GM21737 (cell line): ENCODE measurements around the gene MRFAP1.
A peak's percentile ranks its signal among the peaks of the same experiment; 100 is the strongest.
"Not testable (repeated sequence)": the region's sequence is repeated elsewhere in the genome, so short reads cannot be mapped to it uniquely, and the experiment has no call there.

Source experiments
- ATAC-seq: cut with Tn5 transposase; IDR thresholded peaks from one replicate; pipeline ENCODE4 v1.9.1; 2021; ENCODE audit warnings: mild to moderate bottlenecking, moderate library complexity; ENCODE audit not compliant: unreplicated experiment

MRFAP1 gene

DNA sequence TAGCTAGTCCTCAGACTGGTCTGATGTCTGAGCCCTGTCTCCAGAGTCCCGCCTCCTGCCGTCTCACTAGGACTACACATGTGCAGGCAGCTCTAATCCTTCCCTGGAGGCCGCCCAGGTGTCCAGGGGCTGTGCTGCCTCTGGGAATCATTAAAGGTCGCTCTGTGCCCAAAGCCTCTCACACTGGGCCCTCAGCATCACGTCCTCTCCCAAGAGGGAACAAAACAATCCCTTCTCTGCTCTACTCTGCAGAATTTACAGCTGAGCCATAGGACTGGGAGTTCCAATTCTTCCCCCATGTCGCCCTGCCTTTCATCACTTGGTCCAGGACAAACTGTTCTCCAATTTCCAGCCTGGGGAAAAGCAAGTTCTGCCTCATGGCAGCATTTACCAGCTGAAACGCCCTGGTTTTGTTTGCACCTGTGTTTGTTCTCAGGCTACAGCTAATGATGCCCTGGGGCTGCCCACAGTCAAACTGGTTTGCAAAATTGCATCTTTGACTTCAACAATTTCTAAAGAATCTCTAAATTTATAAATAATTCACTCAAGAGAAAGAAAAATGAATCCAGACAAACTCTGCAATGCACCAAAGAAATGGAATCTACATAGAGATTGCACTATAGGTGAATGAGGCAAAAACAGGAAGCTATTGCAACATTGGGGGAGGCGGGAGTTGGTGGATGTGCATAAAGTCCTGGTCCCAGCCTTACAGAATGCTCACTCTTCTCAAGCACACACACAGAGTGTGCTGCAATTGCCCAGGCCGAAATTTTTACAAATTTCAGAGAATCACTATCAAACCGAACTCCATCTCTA is 7.2 kb upstream of the MRFAP1 start:
- ATAC-seq, result no peak

DNA sequence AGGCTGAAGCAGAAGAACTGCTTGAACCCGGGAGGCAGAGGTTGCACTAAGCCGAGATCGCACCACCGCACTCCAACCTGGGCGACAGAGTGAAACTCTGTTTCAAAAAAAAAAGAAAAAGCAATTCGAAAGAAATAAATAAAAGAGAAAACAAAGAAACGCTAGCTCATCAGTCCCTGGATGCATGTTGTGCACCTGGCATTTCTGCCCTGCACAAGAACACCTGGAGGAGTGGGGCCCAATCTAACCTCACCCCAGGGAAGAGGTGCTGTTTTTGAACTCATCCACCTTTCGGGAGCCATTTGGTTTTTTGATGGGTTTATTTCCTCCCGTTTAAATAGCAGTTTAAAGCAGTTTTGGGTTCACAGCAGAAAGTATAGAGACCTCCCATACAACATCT is 5.7 kb upstream of the MRFAP1 start:
- ATAC-seq, result no peak

DNA sequence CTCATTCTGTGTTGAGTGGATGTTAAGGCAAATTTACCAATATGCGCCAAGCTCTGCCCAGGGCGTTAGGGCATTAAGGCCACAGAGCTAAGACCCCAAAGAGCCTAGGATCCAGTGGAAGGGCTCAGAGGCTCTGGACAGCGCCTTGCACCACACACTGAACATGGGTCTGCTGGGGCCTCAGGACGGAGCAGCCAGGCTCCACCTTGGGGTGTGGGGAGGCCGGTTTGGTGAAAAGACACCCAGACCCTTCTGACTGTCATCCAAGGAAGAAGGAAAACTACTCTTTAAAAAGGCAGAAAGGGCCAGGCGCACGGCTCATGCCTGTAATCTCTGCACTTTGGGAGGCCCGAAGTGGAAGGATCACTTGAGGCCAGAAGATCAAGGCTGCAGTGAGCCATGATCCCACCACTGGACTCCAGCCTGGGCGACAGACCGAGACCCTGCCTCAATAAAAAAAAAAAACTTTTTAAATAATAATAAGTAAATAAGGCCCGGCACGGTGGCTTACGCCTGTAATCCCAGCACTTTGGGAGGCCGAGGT is 1.3 kb upstream of the MRFAP1 start:
- no peak for ATAC-seq

DNA sequence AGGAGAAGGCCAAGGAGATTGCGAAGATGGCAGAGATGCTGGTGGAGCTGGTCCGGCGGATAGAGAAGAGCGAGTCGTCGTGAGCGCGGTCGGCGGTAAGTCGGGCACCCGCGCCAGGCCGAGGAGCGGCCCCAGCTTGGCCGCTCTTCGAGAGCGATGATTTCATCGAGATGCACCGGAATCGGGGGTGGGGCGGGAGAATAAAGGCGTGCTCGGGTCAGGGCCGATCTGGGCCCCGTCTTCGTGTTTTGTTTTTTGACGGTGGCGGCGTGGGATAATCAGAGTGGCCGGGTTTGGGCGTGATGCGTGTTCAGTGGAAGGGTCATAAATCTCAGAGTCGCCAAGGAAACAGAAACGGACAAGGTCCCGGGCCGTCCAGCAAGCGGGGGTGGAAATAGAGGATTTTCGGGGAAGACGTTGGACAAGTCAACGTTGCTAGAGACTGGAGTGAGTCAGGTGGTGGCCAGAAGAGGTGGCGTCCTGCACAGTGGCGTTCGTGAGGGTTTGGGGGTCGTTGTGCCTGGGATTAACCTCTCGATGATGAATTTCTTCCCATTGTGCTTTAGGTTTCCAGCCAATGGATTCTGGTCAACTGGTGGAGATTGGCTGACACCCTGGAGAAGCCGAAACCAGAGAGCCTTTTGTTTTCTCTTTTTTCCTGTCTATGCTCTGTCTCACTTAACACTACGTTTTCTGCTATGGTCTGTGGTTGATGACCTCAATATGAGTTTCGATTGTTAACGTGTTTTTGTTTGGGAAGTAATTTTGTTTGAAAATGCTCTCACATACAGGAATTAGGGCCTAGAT is 882 bp downstream of the MRFAP1 start:
- ATAC-seq, result peak; percentile 23

DNA sequence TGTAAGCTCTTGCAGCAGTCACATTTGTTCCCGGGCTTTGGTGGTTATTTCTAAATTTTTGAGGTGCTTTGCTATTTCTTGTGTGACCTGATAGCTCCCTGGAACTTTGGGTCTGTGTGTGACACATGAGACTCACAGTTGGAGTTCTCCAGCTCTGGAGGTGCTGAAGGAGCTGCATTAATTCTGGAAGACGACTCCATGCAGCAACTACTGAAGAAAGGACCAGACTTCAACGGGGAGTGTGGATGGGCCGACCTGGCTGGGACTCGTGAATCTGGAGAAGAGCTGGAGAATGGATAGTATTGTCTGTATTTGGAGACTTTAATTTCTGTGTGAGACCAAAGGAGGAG is 1.5 kb downstream of the MRFAP1 start:
- ATAC-seq, result no peak

DNA sequence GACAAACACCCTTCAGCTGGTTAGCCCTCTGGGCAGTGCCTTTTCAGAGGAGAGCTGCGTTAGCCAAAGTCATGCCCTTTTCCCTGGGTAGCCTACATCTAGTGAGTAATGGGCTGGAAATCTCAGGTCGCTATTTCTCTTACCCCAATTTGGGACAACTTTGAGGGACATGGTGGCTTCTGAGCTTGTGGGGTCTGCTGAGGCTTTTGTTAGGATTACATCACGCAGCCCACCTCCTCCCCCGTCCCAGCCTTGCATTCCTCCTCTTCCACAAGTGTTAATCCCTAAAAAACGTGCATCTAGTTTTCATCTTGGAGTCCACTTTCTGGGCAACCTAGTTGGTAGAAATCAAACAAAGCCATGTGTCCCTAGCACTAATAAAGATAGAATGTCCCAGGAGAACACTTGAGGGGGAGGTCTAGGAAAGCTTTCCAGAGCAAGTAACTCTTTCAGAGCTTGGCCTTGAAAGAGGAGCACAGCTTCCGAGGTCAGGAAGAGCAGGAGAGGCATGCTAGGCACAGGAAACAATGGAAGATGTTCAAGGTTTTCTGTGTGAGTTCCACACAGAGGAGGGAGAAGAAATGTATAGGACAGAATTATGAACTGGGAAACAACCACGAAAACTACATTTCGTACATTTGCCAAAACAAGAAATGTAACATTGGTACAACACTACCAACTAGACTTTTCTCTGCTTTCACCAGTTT is 2.8 kb downstream of the MRFAP1 start:
- ATAC-seq, result no peak

DNA sequence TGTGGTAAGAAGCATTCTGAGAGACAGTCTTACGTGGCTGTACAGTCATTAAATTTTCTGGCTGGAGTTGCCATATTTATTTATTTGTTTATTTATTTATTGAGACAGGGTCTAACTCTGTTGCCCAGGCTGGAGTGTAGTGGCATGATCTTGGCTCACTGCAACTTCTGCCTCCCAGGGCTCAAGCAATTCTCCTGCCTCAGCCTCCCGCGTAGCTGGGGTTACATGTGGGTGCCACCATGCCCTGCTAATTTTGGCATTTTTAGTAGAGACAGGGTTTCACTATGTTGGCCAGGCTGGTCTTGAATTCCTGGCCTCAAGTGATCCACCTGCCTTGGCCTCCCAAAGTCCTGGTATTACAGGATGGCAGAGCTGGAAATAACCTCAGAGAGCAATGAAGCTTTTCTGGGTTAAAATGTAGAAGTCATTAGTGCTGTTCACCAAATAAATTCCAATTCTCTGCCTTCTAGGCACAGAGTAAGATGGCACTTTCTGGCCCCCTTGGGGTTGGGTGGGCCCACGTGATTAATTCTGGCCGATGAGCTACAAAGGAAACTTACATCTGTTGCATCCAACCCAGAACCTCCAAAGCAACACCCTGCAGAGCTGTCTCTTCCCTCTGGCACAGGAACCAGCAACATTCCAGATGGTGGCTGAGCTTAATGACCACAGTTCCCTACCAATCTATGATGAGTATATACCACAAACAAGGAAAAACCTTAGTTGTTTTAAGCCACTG is 4.5 kb downstream of the MRFAP1 start:
- ATAC-seq, result no peak

DNA sequence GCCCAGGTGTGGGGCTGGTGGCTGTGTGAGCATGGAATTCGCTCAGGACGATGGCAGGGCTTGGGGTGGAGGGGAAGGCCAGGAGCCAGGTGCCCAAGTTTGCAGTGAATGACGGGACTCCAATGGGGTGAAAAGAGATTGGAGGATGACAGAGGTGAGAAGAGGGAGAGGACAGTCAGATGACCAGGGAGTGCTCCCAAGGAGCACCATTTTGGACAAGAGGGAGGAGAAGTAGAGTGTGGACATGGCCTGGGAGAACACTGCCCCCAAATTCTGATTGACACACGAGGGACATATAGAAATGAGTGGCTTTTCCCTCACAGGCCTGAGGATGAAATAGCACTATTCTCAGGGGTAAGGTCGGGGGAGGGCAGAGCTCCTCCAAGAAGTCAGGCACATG is 6.7 kb downstream of the MRFAP1 start:
- no peak for ATAC-seq

DNA sequence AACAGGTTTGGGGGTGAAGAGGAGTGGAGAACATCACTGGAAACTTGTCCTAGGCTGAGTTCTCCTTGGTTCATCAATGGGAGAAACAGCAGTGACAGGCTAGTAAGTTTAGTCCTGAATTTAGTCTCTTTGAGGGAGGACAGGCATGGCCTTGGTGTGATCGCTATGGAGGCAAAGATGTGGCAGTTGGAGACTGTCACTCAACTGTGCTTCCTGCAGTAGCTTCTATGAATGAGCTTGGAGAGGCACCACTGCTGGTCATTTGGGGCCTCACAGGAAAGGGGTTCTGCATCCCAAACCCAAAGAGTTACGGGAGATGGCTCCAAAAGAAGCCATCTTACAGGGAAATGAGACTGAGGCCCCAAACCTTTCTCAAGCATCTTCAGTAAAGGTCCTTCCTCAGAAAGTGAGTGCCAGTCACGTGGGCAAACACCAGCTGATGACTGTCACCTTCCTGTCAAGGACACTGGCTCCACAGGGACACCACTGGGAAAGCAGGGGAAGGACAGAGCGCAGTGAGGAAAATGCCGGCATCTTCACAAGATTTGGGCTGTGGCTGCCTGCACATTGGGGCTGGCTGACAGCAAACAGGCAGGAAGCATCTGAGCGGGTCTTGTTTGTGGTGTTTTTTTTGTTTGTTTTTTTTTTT is 7.2 kb downstream of the MRFAP1 start:
- ATAC-seq, result no peak

DNA sequence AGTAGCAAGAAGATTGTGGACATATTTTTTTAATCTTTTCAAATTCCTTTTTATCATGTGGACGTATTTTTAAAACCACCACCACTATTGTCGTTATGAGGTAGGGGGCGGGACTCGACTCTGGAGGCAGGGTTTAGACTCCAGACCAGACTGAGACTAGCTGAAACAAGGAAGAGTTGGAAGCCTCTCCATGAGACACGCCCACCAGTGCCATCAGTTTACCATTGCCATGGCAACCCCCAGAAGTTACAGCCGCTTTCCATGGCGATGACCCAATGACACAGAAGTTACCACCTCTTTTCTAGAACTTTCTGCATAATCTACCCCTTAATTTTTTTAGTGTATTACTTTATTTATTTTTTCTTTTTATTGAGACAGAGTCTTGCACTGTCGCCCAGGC is 8.7 kb downstream of the MRFAP1 start:
- ATAC-seq, result no peak

DNA sequence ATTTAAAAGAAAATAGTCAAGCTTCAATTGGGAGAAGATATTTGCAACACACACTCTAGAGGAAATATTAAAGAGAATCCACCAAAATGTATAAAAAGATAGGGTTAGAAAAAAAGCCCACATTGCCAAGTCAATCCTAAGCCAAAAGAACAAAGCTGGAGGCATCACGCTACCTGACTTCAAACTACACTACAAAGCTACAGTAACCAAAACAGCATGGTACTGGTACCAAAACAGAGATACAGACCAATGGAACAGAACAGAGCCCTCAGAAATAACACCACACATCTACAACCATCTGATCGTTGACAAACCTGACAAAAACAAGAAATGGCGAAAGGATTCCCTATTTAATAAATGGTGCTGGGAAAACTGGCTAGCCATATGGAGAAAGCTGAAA is 13.7 kb downstream of the MRFAP1 start:
- ATAC-seq, result not testable (repeated sequence)

DNA sequence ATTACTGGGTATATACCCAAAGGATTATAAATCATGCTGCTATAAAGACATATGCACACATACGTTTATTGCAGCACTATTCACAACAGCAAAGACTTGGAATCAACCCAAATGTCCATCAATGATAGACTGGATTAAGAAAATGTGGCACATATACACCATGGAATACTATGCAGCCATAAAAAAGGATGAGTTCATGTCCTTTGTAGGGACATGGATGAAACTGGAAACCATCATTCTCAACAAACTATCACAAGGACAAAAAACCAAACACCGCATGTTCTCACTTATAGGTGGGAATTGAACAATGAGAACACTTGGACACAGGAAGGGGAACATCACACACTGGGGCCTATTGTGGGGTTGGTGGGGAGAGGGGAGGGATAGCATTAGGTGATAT is 14.8 kb downstream of the MRFAP1 start:
- not testable (repeated sequence) for ATAC-seq

DNA sequence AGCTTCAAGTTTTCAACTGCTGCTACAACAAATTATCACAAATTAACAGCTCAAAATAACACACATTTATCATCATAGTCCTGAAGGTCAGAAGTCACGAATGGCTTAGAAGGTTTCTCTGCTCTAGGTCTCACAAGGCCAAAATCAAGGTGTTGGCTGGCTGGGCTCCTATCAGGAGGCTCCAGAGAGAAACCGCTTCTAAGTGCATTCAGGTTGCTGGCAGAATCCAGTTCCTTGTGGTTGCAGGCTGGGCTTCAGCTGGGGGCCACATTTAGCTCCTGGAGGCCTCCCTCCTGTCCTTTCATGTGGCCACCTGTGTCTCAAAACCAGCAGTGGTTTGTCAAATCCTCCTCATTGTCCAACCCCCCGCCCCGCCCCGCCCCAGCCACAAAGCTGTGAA is 15.4 kb downstream of the MRFAP1 start:
- ATAC-seq, result no peak

DNA sequence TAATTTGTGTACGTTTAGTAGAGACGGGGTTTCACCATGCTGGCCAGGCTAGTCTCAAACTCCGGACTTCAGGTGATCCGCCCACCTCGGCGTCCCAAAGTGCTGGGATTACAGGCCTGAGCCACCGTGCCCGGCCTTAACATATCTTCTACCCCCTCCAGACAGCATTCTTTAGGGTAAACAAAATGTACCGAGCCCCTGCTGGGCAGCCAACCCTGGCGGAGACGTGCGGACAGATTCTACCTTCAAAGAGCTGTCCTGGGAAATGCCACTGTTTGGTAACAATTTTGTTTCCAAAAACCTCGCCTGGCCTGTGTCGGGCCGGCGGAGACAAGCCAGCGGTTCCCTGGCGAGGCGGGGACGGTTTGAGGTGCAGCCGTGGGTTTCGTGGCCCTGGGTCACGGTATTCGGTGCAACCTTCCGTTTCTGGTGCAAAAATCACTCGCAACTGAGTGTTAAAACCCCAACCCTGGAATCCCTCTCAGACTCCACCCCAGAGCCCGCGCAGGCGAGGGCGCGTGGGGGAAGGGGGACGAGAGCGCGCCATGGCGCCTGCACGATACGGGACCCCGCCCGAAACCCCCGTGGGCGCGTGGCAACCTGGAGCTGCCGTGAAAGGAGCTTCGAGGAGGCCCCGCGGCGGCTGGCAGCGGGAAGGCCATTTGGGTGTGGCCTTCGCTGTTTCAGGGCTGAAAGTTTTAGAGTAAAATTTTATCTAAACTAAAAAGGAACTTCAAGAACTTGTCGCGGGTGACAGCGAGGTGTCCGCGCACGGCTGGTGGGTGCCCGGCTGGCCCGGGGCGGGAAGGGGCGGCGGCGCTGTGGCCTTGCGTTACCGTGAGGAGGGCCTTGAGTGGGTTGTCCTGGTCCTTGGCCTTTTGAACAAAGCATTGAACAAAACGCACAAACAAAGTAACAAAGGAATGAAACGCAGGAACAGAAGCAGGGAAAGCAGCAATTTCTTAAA is 17.0 kb downstream of the MRFAP1 start:
- ATAC-seq, result no peak

DNA sequence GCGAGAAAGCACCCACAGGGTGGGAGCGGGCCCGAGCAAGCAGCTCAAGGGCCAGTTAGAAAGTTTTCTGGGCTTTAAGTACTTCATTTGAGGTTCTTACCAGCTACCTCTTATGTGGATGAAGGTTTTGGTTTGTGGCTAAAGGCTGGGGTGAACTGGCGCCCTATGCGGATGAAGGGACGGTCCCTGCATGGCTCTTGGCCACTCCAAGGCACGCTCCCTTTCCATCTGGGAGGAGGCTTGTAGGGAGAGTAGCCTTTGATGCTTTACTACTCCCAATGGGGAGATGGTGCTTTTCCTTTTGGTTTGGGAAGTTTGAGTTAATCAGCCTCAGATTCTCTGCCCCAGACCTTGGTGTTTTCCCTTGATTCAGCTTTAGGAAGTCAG is 17.7 kb downstream of the MRFAP1 start:
- ATAC-seq, result no peak

DNA sequence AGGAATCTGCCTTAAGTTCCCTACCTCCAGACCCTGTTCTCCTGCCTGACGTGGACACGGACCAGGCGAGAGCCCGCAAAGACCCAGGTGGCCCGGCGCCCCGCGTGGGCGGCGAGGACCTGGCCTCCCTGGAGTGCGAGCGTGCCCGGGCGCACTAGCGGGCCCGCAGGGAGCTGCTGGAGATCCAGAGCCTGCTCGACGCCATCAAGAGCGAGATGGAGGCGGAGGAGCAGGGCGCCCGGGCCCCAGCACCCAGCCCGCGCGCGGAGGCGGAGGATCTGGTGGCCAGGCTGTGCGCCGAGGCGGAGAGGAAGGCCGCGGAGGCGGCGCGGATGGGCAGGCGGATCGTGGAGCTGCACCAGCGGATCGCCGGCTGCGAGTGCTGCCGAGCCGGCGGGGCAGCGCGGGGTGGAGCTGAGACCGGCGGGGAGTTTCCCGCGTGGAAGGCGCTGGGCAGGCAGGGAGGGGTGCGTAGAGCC is 18.2 kb downstream of the MRFAP1 start:
- ATAC-seq, result no peak

DNA sequence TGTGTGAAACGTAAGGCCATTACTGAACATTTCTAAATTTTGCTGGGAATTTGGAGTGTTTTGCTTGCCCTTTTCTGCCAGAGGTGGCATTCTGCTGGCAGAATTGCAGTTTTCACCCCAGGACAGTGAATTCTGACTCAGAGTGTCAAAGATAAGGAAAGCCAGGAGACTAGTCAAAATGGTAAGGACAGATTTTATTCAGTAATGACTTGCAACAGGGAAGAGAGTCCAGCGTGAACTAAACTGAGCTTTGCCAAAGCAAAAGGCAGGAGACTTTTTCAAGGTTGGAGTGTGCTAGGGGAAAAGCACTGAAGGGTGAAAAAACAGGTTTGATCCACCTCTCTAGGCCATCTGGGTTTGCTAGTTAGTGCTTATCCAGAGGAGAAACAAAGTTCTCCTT is 19.4 kb downstream of the MRFAP1 start:
- no peak for ATAC-seq

DNA sequence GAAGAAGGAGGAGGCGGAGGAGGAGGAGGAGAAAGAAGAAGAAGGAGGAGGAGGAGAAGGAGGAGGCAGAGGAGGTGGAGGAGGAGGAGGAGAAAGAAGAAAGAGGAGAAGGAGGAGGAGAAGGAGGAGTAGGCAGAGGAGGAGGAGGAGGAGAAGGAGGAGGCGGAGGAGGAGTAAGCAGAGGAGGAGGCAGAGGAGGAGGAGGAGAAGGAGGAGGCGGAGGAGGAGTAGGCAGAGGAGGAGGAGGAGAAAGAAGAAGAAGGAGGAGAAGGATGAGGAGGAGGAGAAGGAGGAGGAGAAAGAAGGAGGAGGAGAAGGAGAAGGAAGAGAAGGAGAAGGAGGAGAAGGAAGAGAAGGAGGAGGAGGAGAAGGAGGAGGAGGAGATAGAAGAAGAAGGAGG is 19.9 kb downstream of the MRFAP1 start:
- ATAC-seq, result no peak

DNA sequence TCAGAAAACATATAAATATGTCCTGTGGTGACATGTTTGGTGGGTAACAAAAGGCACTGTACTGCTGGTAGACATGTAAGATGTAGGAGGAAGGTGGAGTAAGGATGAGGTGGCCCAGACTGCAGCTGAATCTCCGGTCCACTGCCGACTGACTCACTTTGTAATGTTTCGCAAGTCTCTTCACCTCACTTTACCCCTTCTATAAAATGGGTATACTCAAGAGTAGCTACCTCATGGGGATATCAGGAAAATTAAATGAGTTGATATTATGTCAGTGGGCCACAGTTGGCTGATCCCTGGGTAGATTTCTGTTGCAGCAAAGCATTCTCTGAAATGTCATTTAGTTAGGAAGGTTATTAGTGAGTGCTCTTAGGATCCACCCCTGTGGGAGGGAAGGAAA is 22.1 kb downstream of the MRFAP1 start:
- ATAC-seq, result no peak
